HG02759 (cell line): ENCODE data around the gene SLN.
A peak's percentile ranks its signal among the peaks of the same experiment; 100 is the strongest.

Source experiments
- ATAC-seq: cut with Tn5 transposase; IDR thresholded peaks from one replicate; pipeline ENCODE4 v1.9.1; 2021; ENCODE audit warnings: mild to moderate bottlenecking, moderate library complexity; ENCODE audit not compliant: unreplicated experiment

Gene SLN

GRCh38 chr11:107719557-107720302 is 7.9 kb upstream of the SLN start:
- ATAC-seq: no peak

GRCh38 chr11:107719073-107719472 is 7.2 kb upstream of the SLN start:
- no peak for ATAC-seq

GRCh38 chr11:107716884-107717532 is 5.2 kb upstream of the SLN start:
- ATAC-seq: no peak

GRCh38 chr11:107713009-107713408 is 1.2 kb upstream of the SLN start:
- no peak for ATAC-seq

- ATAC-seq: no peak
Observed at GRCh38 chr11:107710301-107710700, 1.6 kb downstream of the SLN start.

GRCh38 chr11:107708792-107709191 is 3.1 kb downstream of the SLN start:
- ATAC-seq: no peak

GRCh38 chr11:107707807-107708206 is 4.0 kb downstream of the SLN start:
- no peak for ATAC-seq

- no peak for ATAC-seq
Observed at GRCh38 chr11:107707215-107707671, 4.6 kb downstream of the SLN start.

- ATAC-seq: no peak
Observed at GRCh38 chr11:107706531-107706930, 5.3 kb downstream of the SLN start.

- no peak for ATAC-seq
Observed at GRCh38 chr11:107705027-107705426, 6.8 kb downstream of the SLN start.

- no peak for ATAC-seq
Observed at GRCh38 chr11:107704451-107704850, 7.4 kb downstream of the SLN start.

GRCh38 chr11:107702723-107703122 is 9.1 kb downstream of the SLN start:
- ATAC-seq: no peak

- ATAC-seq: no peak
Observed at GRCh38 chr11:107702109-107702660, 9.7 kb downstream of the SLN start.

GRCh38 chr11:107699371-107700285 is 12.2 kb downstream of the SLN start:
- no peak for ATAC-seq

- no peak for ATAC-seq
Observed at GRCh38 chr11:107697291-107697690, 14.6 kb downstream of the SLN start.

GRCh38 chr11:107696140-107696539 is 15.7 kb downstream of the SLN start:
- ATAC-seq: no peak

GRCh38 chr11:107695446-107695845 is 16.4 kb downstream of the SLN start:
- ATAC-seq: no peak

- ATAC-seq: no peak
Observed at GRCh38 chr11:107691000-107691750, 20.7 kb downstream of the SLN start.

- peak; percentile 69 for ATAC-seq
Observed at GRCh38 chr11:107689317-107690202, 22.3 kb downstream of the SLN start.
